ENCODE measurements around the gene CAMK2N1. TPM values are rescaled to one million over a fixed set of nuclear protein-coding genes. Genes with fewer than 3 reads are reported as not detected.
A peak's percentile ranks its signal among the peaks of the same experiment; 100 is the strongest.

CAMK2N1 gene
- total and polyA plus RNA-seq, 2 experiments from 2014 or later, result 0.52 to 2.9 TPM

GRCh38 chr1:20494609-20495311 is 8.8 kb upstream of the CAMK2N1 start:
- Mint-ChIP-seq H3K27me3 (ENCODE audit: insufficient read depth, low read depth, poor library complexity) (peaks cover 6% of the 10 kb centered on the region), H3K36me3 (ENCODE audit: low read depth) (peaks cover 11% of the 10 kb centered on the region), H3K4me3 (no peak overlapping the region), H3K4me1 (peaks cover 10% of the 10 kb centered on the region), H3K9me3 (no peaks in the 10 kb centered on the region), H3K27ac (no peak overlapping the region)
- Histone ChIP-seq H3K4me3 (0 out of 2 replicates have a peak overlapping the region, but pooled peaks have one; percentile 43), H3K9me2 (ENCODE audit: insufficient read depth) (no peaks in the 10 kb centered on the region), H3K4me2 (peak overlapping the region; percentile 72), H3K79me2 (replicated peaks; ENCODE audit: insufficient read depth) (no peaks in the 10 kb centered on the region), H3F3A (replicated peaks; ENCODE audit: low read depth) (0 out of 2 replicates have a peak, but pooled peaks cover 3% of the 10 kb centered on the region), H3K27me3 (ENCODE audit: insufficient read depth) (peaks cover 8% of the 10 kb centered on the region; the same call in 1 of the 2 replicates), H3K36me3 (ENCODE audit: insufficient read depth) (no peaks in the 10 kb centered on the region; the same call in 1 of the 2 replicates), H4K20me1 (replicated peaks; ENCODE audit: insufficient read depth) (no peaks in the 10 kb centered on the region), H2AFZ (peak overlapping the region; percentile 78; the same call in 1 of the 2 replicates), H3K4me1 (ENCODE audit: insufficient read depth) (peaks cover 10% of the 10 kb centered on the region; the same call in 1 of the 2 replicates), H3K27ac (ENCODE audit: low read depth) (no peak overlapping the region)
- ATAC-seq (peak; percentile 31), DNase-seq (ENCODE audit: low spot score) (no peak)
- no peak for TF ChIP-seq EZH2phosphoT487 (IDR thresholded peaks at IDR 0.05; ENCODE audit: unreplicated experiment)
- no peak for TF ChIP-seq POLR2AphosphoS5 (IDR thresholded peaks at IDR 0.05; ENCODE audit: low read depth)
- TF ChIP-seq, protein P1, sequence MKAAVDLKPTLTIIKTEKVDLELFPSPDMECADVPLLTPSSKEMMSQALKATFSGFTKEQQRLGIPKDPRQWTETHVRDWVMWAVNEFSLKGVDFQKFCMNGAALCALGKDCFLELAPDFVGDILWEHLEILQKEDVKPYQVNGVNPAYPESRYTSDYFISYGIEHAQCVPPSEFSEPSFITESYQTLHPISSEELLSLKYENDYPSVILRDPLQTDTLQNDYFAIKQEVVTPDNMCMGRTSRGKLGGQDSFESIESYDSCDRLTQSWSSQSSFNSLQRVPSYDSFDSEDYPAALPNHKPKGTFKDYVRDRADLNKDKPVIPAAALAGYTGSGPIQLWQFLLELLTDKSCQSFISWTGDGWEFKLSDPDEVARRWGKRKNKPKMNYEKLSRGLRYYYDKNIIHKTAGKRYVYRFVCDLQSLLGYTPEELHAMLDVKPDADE (IDR thresholded peaks at IDR 0.05), result no peak
- TF ChIP-seq EZH2 (IDR thresholded peaks at IDR 0.05; ENCODE audit: low read depth, unreplicated experiment), result no peak
- TF ChIP-seq NANOG (IDR thresholded peaks at IDR 0.05; ENCODE audit: borderline replicate concordance), result no peak
- TF ChIP-seq, protein P2, sequence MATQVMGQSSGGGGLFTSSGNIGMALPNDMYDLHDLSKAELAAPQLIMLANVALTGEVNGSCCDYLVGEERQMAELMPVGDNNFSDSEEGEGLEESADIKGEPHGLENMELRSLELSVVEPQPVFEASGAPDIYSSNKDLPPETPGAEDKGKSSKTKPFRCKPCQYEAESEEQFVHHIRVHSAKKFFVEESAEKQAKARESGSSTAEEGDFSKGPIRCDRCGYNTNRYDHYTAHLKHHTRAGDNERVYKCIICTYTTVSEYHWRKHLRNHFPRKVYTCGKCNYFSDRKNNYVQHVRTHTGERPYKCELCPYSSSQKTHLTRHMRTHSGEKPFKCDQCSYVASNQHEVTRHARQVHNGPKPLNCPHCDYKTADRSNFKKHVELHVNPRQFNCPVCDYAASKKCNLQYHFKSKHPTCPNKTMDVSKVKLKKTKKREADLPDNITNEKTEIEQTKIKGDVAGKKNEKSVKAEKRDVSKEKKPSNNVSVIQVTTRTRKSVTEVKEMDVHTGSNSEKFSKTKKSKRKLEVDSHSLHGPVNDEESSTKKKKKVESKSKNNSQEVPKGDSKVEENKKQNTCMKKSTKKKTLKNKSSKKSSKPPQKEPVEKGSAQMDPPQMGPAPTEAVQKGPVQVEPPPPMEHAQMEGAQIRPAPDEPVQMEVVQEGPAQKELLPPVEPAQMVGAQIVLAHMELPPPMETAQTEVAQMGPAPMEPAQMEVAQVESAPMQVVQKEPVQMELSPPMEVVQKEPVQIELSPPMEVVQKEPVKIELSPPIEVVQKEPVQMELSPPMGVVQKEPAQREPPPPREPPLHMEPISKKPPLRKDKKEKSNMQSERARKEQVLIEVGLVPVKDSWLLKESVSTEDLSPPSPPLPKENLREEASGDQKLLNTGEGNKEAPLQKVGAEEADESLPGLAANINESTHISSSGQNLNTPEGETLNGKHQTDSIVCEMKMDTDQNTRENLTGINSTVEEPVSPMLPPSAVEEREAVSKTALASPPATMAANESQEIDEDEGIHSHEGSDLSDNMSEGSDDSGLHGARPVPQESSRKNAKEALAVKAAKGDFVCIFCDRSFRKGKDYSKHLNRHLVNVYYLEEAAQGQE (IDR thresholded peaks at IDR 0.05; ENCODE audit: unreplicated experiment), result no peak
- TF ChIP-seq CREB1 (CRISPR knock-in tag; IDR thresholded peaks at IDR 0.05; ENCODE audit: low read depth), result no peak
- no peak for TF ChIP-seq ZNF114 (CRISPR knock-in tag; IDR thresholded peaks at IDR 0.05)
- TF ChIP-seq ZNF331 (CRISPR knock-in tag; IDR thresholded peaks at IDR 0.05; ENCODE audit: low read depth), result no peak
- TF ChIP-seq JUNB (IDR thresholded peaks at IDR 0.05; ENCODE audit: unreplicated experiment), result no peak
- no peak for TF ChIP-seq CTCF (conservative IDR thresholded peaks at IDR 0.05; ENCODE audit: low read depth in 2 of 2)
- TF ChIP-seq ZNF462 (CRISPR knock-in tag; IDR thresholded peaks at IDR 0.05), result no peak
- no peak for TF ChIP-seq STAT1 (IDR thresholded peaks at IDR 0.05; ENCODE audit: unreplicated experiment)

Data from GM23338 (cell line).